HEK293 (cell line): ENCODE results near the gene KCNIP4.

ENCODE experiments used
- CTCF ChIA-PET: fragments of 350-600 bp; formaldehyde crosslinking; extraction: SDS; loops from one replicate; lab custom pipeline; 2021; ENCODE audit warnings: antibody characterized with exemption; lab: Yijun Ruan, JAX
- POLR2A ChIA-PET: fragments of 300-600 bp; formaldehyde crosslinking; extraction: SDS; loops from one replicate; lab custom pipeline; 2020; ENCODE audit warnings: antibody characterized with exemption, inconsistent platforms; lab: Yijun Ruan, JAX
- H3K27ac ChIP-seq: fragments of 200-500 bp; sonication (Bioruptor generic); 2 replicates; pipeline ENCODE4 v1.5.1; 2014; ENCODE audit warnings: low read depth, low read length, control low read depth, inconsistent platforms; ENCODE audit errors: extremely low read depth
- H3K36me3 ChIP-seq, 2 experiments: fragments of 200-500 bp in 1 of 2; sonication (Bioruptor generic) in 1 of 2; 1 replicate in 1 of 2; 2 replicates in 1 of 2; pipeline ENCODE4 v1.5.1; 2014 to 2017; ENCODE audit warnings: inconsistent platforms in 2 of 2, low read length in 2 of 2; ENCODE audit not compliant: control insufficient read depth in 2 of 2, insufficient read depth in 1 of 2
- H3K4me1 ChIP-seq: fragments of 200-500 bp; sonication (Bioruptor generic); 2 replicates; pipeline ENCODE4 v1.5.1; 2014; ENCODE audit warnings: mild to moderate bottlenecking, low read length, inconsistent platforms; ENCODE audit not compliant: control insufficient read depth, insufficient read depth
- H3K4me3 ChIP-seq: 2 replicates; pipeline ENCODE4 v1.5.1; 2011; ENCODE audit warnings: low read depth, mild to moderate bottlenecking, control low read depth, low read length, moderate library complexity
- H3K9me3 ChIP-seq: fragments of 200-500 bp; sonication (Bioruptor generic); 2 replicates; pipeline ENCODE4 v1.5.1; 2014; ENCODE audit warnings: low read depth, low read length, inconsistent platforms; ENCODE audit not compliant: control insufficient read depth, insufficient read depth
- AEBP2 ChIP-seq: fragments of 450-650 bp; formaldehyde crosslinking; IDR thresholded peaks from 2 replicates; pipeline ENCODE4 v1.5.1; 2016; ENCODE audit warnings: missing biosample characterization, missing genetic modification characterization, borderline replicate concordance
- EGR2 ChIP-seq: fragments of 450-650 bp; formaldehyde crosslinking; IDR thresholded peaks from 2 replicates; pipeline ENCODE4 v1.5.1; 2016; ENCODE audit warnings: low read depth, missing biosample characterization, missing genetic modification characterization
- GLI4 ChIP-seq: fragments of 450-650 bp; formaldehyde crosslinking; IDR thresholded peaks from 2 replicates; pipeline ENCODE4 v1.5.1; 2016; ENCODE audit warnings: missing biosample characterization, missing genetic modification characterization
- PRDM10 ChIP-seq: fragments of 450-650 bp; formaldehyde crosslinking; IDR thresholded peaks from 2 replicates; pipeline ENCODE4 v1.5.1; 2016; ENCODE audit warnings: missing biosample characterization, missing genetic modification characterization
- SETDB1 ChIP-seq: IDR thresholded peaks from one replicate; pipeline ENCODE4 v1.6.1; 2017; ENCODE audit warnings: mild to moderate bottlenecking, low read length, moderate library complexity, mixed read lengths; ENCODE audit not compliant: insufficient read length
- ZBTB49 ChIP-seq: fragments of 450-650 bp; formaldehyde crosslinking; IDR thresholded peaks from 2 replicates; pipeline ENCODE4 v1.5.1; 2016; ENCODE audit warnings: missing biosample characterization, missing genetic modification characterization, low read depth
- ZEB2 ChIP-seq: fragments of 450-650 bp; formaldehyde crosslinking; IDR thresholded peaks from 2 replicates; pipeline ENCODE4 v1.5.1; 2016; ENCODE audit warnings: missing biosample characterization, missing genetic modification characterization
- ZNF16 ChIP-seq: fragments of 450-650 bp; formaldehyde crosslinking; IDR thresholded peaks from 2 replicates; pipeline ENCODE4 v1.5.1; 2016; ENCODE audit warnings: low read depth, missing biosample characterization, missing genetic modification characterization
- ZNF202 ChIP-seq: fragments of 450-650 bp; formaldehyde crosslinking; IDR thresholded peaks from 2 replicates; pipeline ENCODE4 v1.5.1; 2016; ENCODE audit warnings: missing biosample characterization, missing genetic modification characterization, borderline replicate concordance
- ZNF211 ChIP-seq: fragments of 450-650 bp; formaldehyde crosslinking; IDR thresholded peaks from 2 replicates; pipeline ENCODE4 v1.5.1; 2016; ENCODE audit warnings: low read depth, missing biosample characterization, missing genetic modification characterization
- ZNF266 ChIP-seq: fragments of 450-650 bp; formaldehyde crosslinking; IDR thresholded peaks from 2 replicates; pipeline ENCODE4 v1.5.1; 2016; ENCODE audit warnings: missing biosample characterization, missing genetic modification characterization, low read depth
- ZNF280C ChIP-seq: fragments of 450-650 bp; formaldehyde crosslinking; IDR thresholded peaks from 2 replicates; pipeline ENCODE4 v1.5.1; 2016; ENCODE audit warnings: missing biosample characterization, missing genetic modification characterization
- ZNF449 ChIP-seq: fragments of 450-650 bp; formaldehyde crosslinking; IDR thresholded peaks from 2 replicates; pipeline ENCODE4 v1.5.1; 2017; ENCODE audit warnings: missing biosample characterization, mild to moderate bottlenecking, missing genetic modification characterization, moderate library complexity
- ZNF530 ChIP-seq: fragments of 450-650 bp; formaldehyde crosslinking; IDR thresholded peaks from 2 replicates; pipeline ENCODE4 v1.5.1; 2016; ENCODE audit warnings: low read depth, missing biosample characterization, missing genetic modification characterization
- ZNF555 ChIP-seq: fragments of 450-650 bp; formaldehyde crosslinking; conservative IDR thresholded peaks from 2 replicates; pipeline ENCODE4 v1.5.1; 2017; ENCODE audit warnings: missing biosample characterization, mild to moderate bottlenecking, missing genetic modification characterization, inconsistent platforms
- ZNF701 ChIP-seq: fragments of 450-650 bp; formaldehyde crosslinking; IDR thresholded peaks from 2 replicates; pipeline ENCODE4 v1.5.1; 2016; ENCODE audit warnings: missing biosample characterization, missing genetic modification characterization
- ZNF747 ChIP-seq: fragments of 450-650 bp; formaldehyde crosslinking; IDR thresholded peaks from 2 replicates; pipeline ENCODE4 v1.5.1; 2016; ENCODE audit warnings: missing biosample characterization, missing genetic modification characterization
- ZXDB ChIP-seq: fragments of 450-650 bp; formaldehyde crosslinking; IDR thresholded peaks from 2 replicates; pipeline ENCODE4 v1.5.1; 2016; ENCODE audit warnings: missing biosample characterization, missing genetic modification characterization

KCNIP4 gene

GRCh38 chr4:21638171-21638725, 310.3 kb downstream of the KCNIP4 start:
- CTCF ChIA-PET, result interaction anchor here (0.6 kb wide), 1 partner anchor 424 kb away, joined by 3 read pairs; no protein-coding TSS in a partner anchor
- no peaks in the 10 kb centered on the region for H3K9me3 ChIP-seq
- H3K4me1 ChIP-seq, result no peaks in the 10 kb centered on the region
- H3K4me3 ChIP-seq, result no peak overlapping the region
- H3K27ac ChIP-seq, result no peak overlapping the region
- H3K36me3 ChIP-seq, result no peaks in the 10 kb centered on the region
- TF ChIP-seq AEBP2, result no peak
- TF ChIP-seq ZBTB49, result no peak
- no peak for TF ChIP-seq ZNF16
- TF ChIP-seq ZNF266 (tag by site-specific recombination), result no peak
- TF ChIP-seq ZNF280C, result no peak
- no peak for TF ChIP-seq ZNF449 (tag by site-specific recombination)
- TF ChIP-seq GLI4 (tag by site-specific recombination), result no peak
- TF ChIP-seq ZNF211 (tag by site-specific recombination), result no peak
- TF ChIP-seq SETDB1, result no peak
- no peak for TF ChIP-seq EGR2 (tag by site-specific recombination)
- TF ChIP-seq ZNF747 (tag by site-specific recombination), result no peak
- TF ChIP-seq ZNF530 (tag by site-specific recombination), result no peak
- TF ChIP-seq PRDM10 (tag by site-specific recombination), result no peak
- TF ChIP-seq ZEB2 (tag by site-specific recombination), result no peak
- TF ChIP-seq ZNF555 (tag by site-specific recombination), result no peak
- TF ChIP-seq ZNF202 (tag by site-specific recombination), result no peak
- no peak for TF ChIP-seq ZNF701 (tag by site-specific recombination)
- no peak for TF ChIP-seq ZXDB (tag by site-specific recombination)
- POLR2A ChIA-PET, result no interaction called here
